NCI-H146 treated with DMSO at 0.1 percent for 48 hours (cell line): Measurements from ENCODE around the gene MSX2.
"Not testable (repeated sequence)": the region's sequence is repeated elsewhere in the genome, so short reads cannot be mapped to it uniquely, and the experiment has no call there.

Experiments
- DNase-seq: peaks from one replicate; lab custom pipeline; 2025; ENCODE audit not compliant: unreplicated experiment; lab: John Stamatoyannopoulos, UW

MSX2 gene

GRCh38 chr5:174733091-174733690 lies 8.8 kb downstream of the MSX2 start:
- DNase-seq: no peak

GRCh38 chr5:174733836-174734235 lies 9.5 kb downstream of the MSX2 start:
- no peak for DNase-seq

GRCh38 chr5:174734571-174735497 lies 10.5 kb downstream of the MSX2 start:
- no peak for DNase-seq

- no peak for DNase-seq
These were observed 11.3 kb downstream of the MSX2 start for GRCh38 chr5:174735498-174736330.

GRCh38 chr5:174736331-174736721 lies 11.9 kb downstream of the MSX2 start:
- DNase-seq: no peak

- no peak for DNase-seq
These were observed 12.4 kb downstream of the MSX2 start for GRCh38 chr5:174736777-174737176.

- no peak for DNase-seq
These were observed 12.9 kb downstream of the MSX2 start for GRCh38 chr5:174737330-174737729.

- DNase-seq: no peak
These were observed 17.0 kb downstream of the MSX2 start for GRCh38 chr5:174741352-174741751.

GRCh38 chr5:174744896-174745295 lies 20.5 kb downstream of the MSX2 start:
- no peak for DNase-seq

- no peak for DNase-seq
These were observed 21.3 kb downstream of the MSX2 start for GRCh38 chr5:174745590-174746103.

- no peak for DNase-seq
These were observed 26.3 kb downstream of the MSX2 start for GRCh38 chr5:174750711-174751110.

GRCh38 chr5:174751154-174752000 lies 27.0 kb downstream of the MSX2 start:
- DNase-seq: no peak

GRCh38 chr5:174752121-174752520 lies 27.7 kb downstream of the MSX2 start:
- no peak for DNase-seq

- DNase-seq: no peak
These were observed 30.7 kb downstream of the MSX2 start for GRCh38 chr5:174755106-174755505.

GRCh38 chr5:174759091-174759490 lies 34.7 kb downstream of the MSX2 start:
- DNase-seq: no peak

GRCh38 chr5:174760721-174761120 lies 36.3 kb downstream of the MSX2 start:
- DNase-seq: no peak

- DNase-seq: not testable (repeated sequence)
These were observed 37.0 kb downstream of the MSX2 start for GRCh38 chr5:174761341-174761740.

GRCh38 chr5:174764309-174764708 lies 39.9 kb downstream of the MSX2 start:
- no peak for DNase-seq

GRCh38 chr5:174765540-174765939 lies 41.2 kb downstream of the MSX2 start:
- DNase-seq: no peak

GRCh38 chr5:174767670-174768069 lies 43.3 kb downstream of the MSX2 start:
- DNase-seq: no peak
